Right lobe of liver (tissue), 6 donors: ENCODE data around the gene FAM118B. TPM values are rescaled to one million over a fixed set of nuclear protein-coding genes. Genes with fewer than 3 reads are reported as not detected.
A peak's percentile ranks its signal among the peaks of the same experiment; 100 is the strongest.

Experiments used
- ATAC-seq, 4 donors: fragments of 200-7000 bp; cut with Tn5 transposase; one replicate each; pipeline ENCODE4 v1.9.1; 2020; ENCODE audit warnings: mild to moderate bottlenecking in 4 of 4, moderate library complexity in 4 of 4
- DNase-seq, 3 donors: peaks; one replicate each; pipeline ENCODE4 v3.0.0-alpha.2; 2020
- H3K27ac ChIP-seq, 3 donors: fragments of 200-600 bp; one replicate each; pipeline ENCODE4 v1.8.0; 2022
- H3K27me3 ChIP-seq, 2 donors: fragments of 200-600 bp; one replicate each; pipeline ENCODE4 v1.8.0; 2022
- H3K36me3 ChIP-seq, 4 donors: fragments of 200-600 bp; sonication (generic) in 1 of 4; one replicate each; pipeline versions ENCODE4 v1.5.1 to v1.8.0; 2017 to 2022; ENCODE audit warnings: control low read depth in 1 of 4
- H3K4me1 ChIP-seq, 4 donors: fragments of 200-600 bp; sonication (generic) in 1 of 4; one replicate each; pipeline versions ENCODE4 v1.5.1 to v1.8.0; 2017 to 2022; ENCODE audit warnings: control low read depth in 1 of 4
- H3K4me3 ChIP-seq, 3 donors: fragments of 200-600 bp; one replicate each; pipeline ENCODE4 v1.8.0; 2022
- H3K9me3 ChIP-seq, 4 donors: fragments of 200-600 bp; sonication (generic) in 1 of 4; one replicate each; pipeline versions ENCODE4 v1.5.1 to v1.8.0; 2017 to 2022; ENCODE audit warnings: control low read depth in 1 of 4
- CTCF ChIP-seq, 4 donors: fragments of 200-600 bp in 3 of 4; fragments of 450-650 bp in 1 of 4; IDR thresholded peaks; one replicate each; pipeline versions ENCODE4 v1.5.1 to v1.8.0; 2016 to 2022; ENCODE audit warnings: antibody characterized with exemption in 4 of 4, mild to moderate bottlenecking in 2 of 4
- POLR2A ChIP-seq: fragments of 450-650 bp; IDR thresholded peaks from one replicate; pipeline ENCODE4 v1.6.1; 2017; ENCODE audit warnings: antibody characterized with exemption, mild to moderate bottlenecking
- WGBS: methylation state at CpG from one replicate; pipeline ENCODE4 v1.1.6; 2018; ENCODE audit warnings: low coverage, low lambda C conversion rate; ENCODE audit not compliant: insufficient coverage; ENCODE audit errors: missing lambda C conversion rate; 5-methylcytosine and 5-hydroxymethylcytosine counted together
- intact Hi-C, 2 donors: fragments of 100-400 bp; cut with DNase I; formaldehyde crosslinking; loops; one replicate each; pipeline versions ENCODE4 v1.11.2 to v1.14.1; 2022
- total RNA-seq, 6 experiments: library from RNA; depleted of rRNA in 2 of 6; stranded (reverse); fragments of >200 nt in 2 of 6; fragmentation: NEBNext Ultra II Directional in 3 of 6; extraction: Animal tissue kit (Norgen Biotek cat#: 25700) in 3 of 6; gene quantifications; one replicate each; pipeline versions ENCODE4 v1.1.0 to v1.2.4, GENCODE V29; 2016 to 2023
- donor health status: DM: no; HTN: yes; CAD: no.
- donor health status: DM: no; HTN: no; CAD: no.
- donor health status: DM: no; HTN: no; CAD: no.
- donor health status: DM: no; HTN: yes; CAD: no.
- donor health status: DM: no; HTN: yes; CAD: no.

The FAM118B gene
- total RNA-seq, 6 experiments from 2014 or later, result 4.6 to 8.3 (median 5.8) TPM

GRCh38 chr11:126164781-126165180 is 46.8 kb upstream of the FAM118B start:
- no peak overlapping the region for H3K4me3 ChIP-seq
- ATAC-seq (no peak), DNase-seq (peak in 1 of 3 donors; percentile 1)
- WGBS, result 67% methylated on average over 4 of the region's 8 CpGs
- H3K9me3 ChIP-seq, result no peaks in the 10 kb centered on the region
- no peaks in the 10 kb centered on the region for H3K4me1 ChIP-seq
- no peaks in the 10 kb centered on the region for H3K36me3 ChIP-seq
- H3K27me3 ChIP-seq, result no peaks in the 10 kb centered on the region
- no peak overlapping the region for H3K27ac ChIP-seq
- intact Hi-C loops, result no loop called here
- TF ChIP-seq CTCF (IDR thresholded peaks at IDR 0.05) (no peak), POLR2A (no peak)

GRCh38 chr11:126165311-126165720 is 46.3 kb upstream of the FAM118B start:
- intact Hi-C loops, result no loop called here
- no peak overlapping the region for H3K4me3 ChIP-seq
- no peaks in the 10 kb centered on the region for H3K27me3 ChIP-seq
- TF ChIP-seq POLR2A (no peak), CTCF (IDR thresholded peaks at IDR 0.05) (no peak)
- no peaks in the 10 kb centered on the region for H3K9me3 ChIP-seq
- ATAC-seq, result no peak
- H3K4me1 ChIP-seq, result no peaks in the 10 kb centered on the region
- DNase-seq, result peak in 1 of 3 donors; percentile 43
- H3K27ac ChIP-seq, result no peak overlapping the region
- H3K36me3 ChIP-seq, result no peaks in the 10 kb centered on the region
- 61% methylated on average over 3 of the region's 9 CpGs for WGBS

- H3K9me3 ChIP-seq, result no peaks in the 10 kb centered on the region
- no peak overlapping the region for H3K27ac ChIP-seq
- ATAC-seq, result no peak
- no peaks in the 10 kb centered on the region for H3K4me1 ChIP-seq
- 100% methylated on average over 2 of the region's 10 CpGs for WGBS
- no peaks in the 10 kb centered on the region for H3K36me3 ChIP-seq
- H3K4me3 ChIP-seq, result no peak overlapping the region
- intact Hi-C loops, result no loop called here
- peak in 1 of 3 donors; percentile 41 for DNase-seq
- H3K27me3 ChIP-seq, result no peaks in the 10 kb centered on the region
- TF ChIP-seq CTCF (IDR thresholded peaks at IDR 0.05), result no peak
- TF ChIP-seq POLR2A, result no peak
These were observed 45.8 kb upstream of the FAM118B start for GRCh38 chr11:126165757-126166156.

- H3K9me3 ChIP-seq, result no peaks in the 10 kb centered on the region
- H3K36me3 ChIP-seq, result no peaks in the 10 kb centered on the region
- H3K27me3 ChIP-seq, result no peaks in the 10 kb centered on the region
- WGBS, result no CpG with 5 or more reads among the region's 3 CpGs
- no peak for ATAC-seq
- H3K4me1 ChIP-seq, result no peaks in the 10 kb centered on the region
- TF ChIP-seq CTCF (IDR thresholded peaks at IDR 0.05) (no peak), POLR2A (no peak)
- DNase-seq, result no peak
- H3K4me3 ChIP-seq, result no peak overlapping the region
- intact Hi-C loops, result no loop called here
- H3K27ac ChIP-seq, result no peak overlapping the region
These were observed 45.2 kb upstream of the FAM118B start for GRCh38 chr11:126166413-126166812.

GRCh38 chr11:126167488-126167887 is 44.1 kb upstream of the FAM118B start:
- DNase-seq (peak in 1 of 3 donors; percentile 7), ATAC-seq (no peak)
- no peaks in the 10 kb centered on the region for H3K36me3 ChIP-seq
- H3K4me3 ChIP-seq, result no peak overlapping the region
- peaks cover 0 to 5% (median 0%) of the 10 kb centered on the region in 4 donors for H3K4me1 ChIP-seq
- H3K9me3 ChIP-seq, result no peaks in the 10 kb centered on the region
- no peaks in the 10 kb centered on the region for H3K27me3 ChIP-seq
- intact Hi-C loops, result no loop called here
- H3K27ac ChIP-seq, result no peak overlapping the region
- 41% methylated on average over 2 of the region's 2 CpGs for WGBS
- TF ChIP-seq POLR2A, result no peak
- no peak for TF ChIP-seq CTCF (IDR thresholded peaks at IDR 0.05)
